GM18907 (cell line): Measurements from ENCODE around the gene PCDHGA6.
A peak's percentile ranks its signal among the peaks of the same experiment; 100 is the strongest.
"Not testable (repeated sequence)": the region's sequence is repeated elsewhere in the genome, so short reads cannot be mapped to it uniquely, and the experiment has no call there.

Experiments
- ATAC-seq: cut with Tn5 transposase; IDR thresholded peaks from one replicate; pipeline ENCODE4 v1.9.1; 2021; ENCODE audit warnings: mild to moderate bottlenecking, moderate library complexity; ENCODE audit not compliant: unreplicated experiment

Gene PCDHGA6

DNA sequence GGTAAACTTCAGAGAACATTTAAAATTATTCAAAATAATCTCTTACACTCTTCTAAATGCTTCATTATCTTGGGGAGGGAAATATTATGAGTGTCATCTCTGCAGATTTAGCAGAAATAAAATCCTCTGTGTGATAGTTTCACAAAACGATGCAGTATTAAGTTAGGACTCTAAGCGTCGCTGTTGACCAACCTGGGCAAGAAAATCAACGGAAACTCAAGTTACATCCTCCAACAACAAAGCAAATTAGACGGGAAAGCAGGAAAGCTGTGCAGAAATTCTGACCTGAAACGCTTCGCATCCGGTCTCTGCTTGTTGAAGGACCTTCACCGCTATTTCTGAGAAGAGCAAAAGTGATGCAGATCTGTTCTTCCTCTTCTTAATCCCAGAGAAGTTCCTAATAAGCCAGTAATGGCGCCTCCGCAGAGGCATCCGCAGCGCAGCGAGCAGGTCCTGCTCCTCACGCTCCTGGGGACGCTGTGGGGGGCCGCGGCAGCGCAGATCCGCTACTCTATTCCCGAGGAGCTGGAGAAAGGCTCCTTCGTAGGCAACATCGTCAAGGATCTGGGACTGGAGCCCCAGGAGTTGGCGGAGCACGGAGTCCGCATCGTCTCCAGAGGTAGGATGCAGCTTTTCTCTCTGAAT is at the start of gene PCDHGA6:
PCDHGA6 (plus strand) TSS at position 219 of the 645 bp plus-strand sequence; CDS start at position 412, 193 bp downstream.
- ATAC-seq = no peak

DNA sequence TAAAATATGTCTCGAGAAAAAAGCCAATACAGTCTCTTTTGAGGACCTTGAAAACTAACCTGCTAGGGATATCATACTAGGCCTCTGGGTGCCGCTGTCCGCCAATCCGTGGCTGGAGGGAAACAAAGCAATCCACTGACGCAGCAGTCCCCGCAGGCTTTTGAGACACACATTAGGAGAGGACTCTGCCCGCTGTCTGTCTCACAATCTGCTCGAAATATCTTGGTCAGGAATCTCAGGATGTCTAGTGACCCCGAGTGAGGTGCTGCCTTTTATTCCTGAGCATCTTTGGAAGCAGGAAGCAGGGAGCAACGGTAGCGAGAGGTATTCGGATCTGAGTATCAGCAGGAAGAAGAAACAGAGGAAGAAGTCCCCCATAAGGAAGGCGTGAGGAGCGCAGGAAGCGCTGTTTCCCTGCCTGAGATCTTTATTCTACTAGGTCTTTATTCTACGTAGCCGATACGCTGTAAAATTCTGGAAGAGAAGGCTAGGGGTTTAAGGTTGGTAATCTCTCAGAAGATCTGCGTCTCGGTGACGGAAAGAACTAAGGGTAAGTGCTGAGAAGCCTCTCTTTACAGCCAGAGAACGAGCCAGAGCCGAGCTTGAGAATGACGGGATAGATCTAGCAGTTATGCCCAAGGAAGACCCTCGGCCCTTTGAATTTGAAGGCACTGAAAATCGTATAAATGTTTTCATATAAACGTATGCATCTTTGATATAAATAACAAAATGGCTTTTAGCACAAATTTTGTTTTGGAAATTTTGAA is 47.4 kb upstream of the PCDHGA6 start:
- peak; percentile 82 for ATAC-seq

DNA sequence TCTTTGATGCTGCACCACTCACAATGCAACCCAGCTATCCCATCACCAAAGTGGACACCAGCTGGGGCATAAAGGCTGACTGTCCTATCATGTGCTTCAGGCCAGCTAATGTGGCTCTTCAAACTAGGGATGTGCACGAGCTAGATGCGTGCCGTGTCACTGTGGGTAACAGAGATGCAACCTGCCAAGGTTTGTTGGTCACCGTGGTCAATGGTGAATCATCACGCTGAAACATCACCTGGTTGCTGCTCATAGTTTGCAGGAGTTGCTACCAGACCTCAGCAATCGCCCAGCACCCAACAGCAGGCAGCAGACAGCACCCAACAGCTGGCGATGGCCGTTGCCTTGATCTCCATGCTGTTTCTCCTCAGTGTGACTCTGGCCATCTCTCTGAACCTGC is 45.5 kb upstream of the PCDHGA6 start:
- no peak for ATAC-seq

DNA sequence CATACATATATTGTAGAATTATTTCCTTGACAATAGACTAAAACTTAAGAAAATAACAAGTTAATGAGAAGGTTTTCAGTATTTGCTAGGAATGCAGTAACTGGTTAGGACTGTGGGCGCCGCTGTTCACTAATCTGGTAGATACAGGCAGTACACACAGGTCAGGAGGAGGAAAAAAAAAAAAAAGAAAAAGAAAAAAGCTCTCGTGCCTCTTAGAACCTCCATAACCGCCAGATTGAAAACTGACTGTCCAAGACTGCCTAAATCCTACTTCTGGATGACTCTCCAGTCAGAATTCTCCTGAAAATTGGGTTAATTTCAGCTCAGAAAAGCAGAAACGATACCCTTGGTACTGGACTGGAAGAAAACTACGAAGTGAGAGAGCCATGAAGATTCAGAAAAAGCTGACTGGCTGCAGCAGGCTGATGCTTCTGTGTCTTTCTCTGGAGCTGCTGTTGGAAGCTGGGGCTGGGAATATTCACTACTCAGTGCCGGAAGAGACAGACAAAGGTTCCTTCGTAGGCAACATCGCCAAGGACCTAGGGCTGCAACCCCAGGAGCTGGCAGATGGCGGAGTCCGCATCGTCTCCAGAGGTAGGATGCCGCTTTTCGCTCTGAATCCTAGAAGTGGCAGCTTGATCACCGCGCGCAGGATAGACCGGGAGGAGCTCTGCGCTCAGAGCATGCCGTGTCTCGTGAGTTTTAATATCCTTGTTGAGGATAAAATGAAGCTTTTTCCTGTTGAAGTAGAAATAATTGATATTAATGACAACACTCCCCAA is 43.2 kb upstream of the PCDHGA6 start, which contains the start of gene PCDHGA1:
PCDHGA1 (plus strand) TSS at position 216 of the 782 bp plus-strand sequence.
- ATAC-seq = no peak

DNA sequence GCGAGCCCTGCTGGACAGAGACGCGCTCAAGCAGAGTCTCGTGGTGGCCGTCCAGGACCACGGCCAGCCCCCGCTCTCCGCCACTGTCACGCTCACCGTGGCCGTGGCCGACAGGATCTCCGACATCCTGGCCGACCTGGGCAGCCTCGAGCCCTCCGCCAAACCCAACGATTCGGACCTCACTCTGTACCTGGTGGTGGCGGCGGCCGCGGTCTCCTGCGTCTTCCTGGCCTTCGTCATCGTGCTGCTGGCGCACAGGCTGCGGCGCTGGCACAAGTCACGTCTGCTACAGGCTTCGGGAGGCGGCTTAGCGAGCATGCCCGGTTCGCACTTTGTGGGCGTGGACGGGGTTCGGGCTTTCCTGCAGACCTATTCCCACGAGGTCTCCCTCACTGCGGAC is 41.1 kb upstream of the PCDHGA6 start:
- ATAC-seq = not testable (repeated sequence)

DNA sequence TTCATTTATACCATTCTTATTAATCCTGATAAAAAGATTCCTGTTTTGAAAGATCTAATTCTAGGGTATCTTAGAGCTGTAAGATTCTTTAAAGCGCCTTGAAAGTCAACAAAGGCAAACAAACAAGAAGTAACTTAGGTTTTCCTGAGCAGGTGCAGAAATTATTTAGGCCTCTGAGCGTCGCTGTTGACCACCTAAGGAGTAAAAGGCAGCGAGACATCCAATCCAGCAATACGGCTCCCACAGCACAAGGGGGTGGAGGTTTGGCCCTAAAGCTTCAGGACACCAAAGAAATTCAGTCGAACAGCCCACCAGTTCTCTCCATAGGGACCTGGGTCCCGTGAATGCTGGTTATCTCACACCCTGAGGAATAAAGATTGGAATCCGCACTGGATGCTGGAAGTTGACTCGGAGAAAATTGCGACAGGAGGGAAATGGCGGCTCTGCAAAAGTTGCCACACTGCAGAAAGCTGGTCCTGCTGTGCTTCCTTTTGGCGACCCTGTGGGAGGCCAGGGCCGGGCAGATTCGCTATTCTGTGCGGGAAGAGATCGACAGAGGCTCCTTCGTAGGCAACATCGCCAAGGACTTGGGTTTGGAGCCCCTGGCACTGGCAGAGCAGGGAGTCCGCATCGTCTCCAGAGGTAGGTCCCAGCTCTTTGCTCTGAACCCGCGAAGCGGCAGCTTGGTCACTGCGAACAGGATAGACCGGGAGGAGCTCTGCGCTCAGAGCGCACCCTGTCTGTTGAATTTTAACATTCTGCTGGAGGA is 35.0 kb upstream of the PCDHGA6 start, which contains the start of gene PCDHGA2:
PCDHGA2 (plus strand) TSS at position 223 of the 769 bp plus-strand sequence.
- ATAC-seq = no peak

DNA sequence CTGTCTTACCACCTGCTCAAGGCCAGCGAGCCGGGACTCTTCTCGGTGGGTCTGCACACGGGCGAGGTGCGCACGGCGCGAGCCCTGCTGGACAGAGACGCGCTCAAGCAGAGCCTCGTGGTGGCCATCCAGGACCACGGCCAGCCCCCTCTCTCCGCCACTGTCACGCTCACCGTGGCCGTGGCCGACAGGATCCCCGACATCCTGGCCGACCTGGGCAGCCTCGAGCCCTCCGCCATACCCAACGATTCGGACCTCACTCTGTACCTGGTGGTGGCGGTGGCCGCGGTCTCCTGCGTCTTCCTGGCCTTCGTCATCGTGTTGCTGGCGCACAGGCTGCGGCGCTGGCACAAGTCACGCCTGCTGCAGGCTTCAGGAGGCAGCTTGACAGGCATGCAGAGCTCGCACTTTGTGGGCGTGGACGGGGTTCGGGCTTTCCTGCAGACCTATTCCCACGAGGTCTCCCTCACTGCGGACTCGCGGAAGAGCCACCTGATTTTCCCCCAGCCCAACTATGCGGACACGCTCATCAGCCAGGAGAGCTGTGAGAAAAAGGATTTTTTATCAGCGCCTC is 32.8 kb upstream of the PCDHGA6 start:
- not testable (repeated sequence) for ATAC-seq

DNA sequence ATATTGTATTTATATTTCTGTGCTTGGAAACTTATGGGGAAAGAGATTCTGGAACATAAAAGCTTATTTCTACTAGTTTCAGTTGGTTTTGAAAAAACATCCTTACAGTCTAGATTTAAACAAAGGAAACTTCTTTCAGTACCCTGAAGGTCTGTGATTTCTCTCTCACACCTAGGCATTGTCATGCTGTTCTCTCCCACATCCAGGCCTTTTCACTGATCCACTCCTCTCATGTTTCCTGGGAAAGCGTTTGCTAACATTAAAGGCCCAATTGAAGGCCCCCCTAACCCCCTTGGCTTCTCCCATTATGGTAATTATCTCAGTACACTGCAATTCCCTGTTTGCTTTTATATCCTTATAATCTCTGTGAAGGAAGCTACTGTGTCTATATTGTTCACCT is 30.9 kb upstream of the PCDHGA6 start:
- ATAC-seq = no peak

DNA sequence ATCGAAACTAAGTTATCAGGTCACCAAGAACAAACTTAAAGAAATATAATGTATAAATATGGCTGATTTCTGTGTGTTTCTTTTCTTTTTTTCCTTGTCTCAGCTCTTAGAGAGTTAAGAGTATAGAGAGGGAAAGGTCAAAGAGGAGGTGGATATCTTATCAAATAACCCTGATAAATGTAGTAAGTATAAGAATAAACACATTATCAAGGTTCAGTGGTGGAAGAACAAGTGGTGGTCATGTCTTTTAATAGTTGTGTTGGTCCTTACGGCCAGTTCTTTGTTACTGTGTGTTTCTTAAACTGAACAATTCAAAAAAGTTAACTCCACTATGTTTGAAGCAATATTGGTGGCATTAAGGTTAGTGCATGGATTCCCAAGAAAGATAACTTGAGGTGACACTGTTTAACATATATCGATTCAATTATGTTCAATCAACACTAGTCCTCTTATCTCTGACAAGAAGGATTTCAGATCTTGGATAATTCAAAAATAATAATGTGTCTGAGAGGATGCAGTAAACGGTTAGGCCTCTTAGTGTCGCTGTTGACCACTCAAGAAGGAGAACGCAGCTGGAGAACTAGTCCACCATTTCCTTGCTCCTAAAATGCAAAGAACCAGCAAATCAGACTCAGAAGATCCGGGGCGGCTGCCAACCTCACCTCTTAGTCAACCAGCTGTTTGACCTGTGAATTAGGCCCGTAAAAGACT is 30.3 kb upstream of the PCDHGA6 start, which contains the start of gene PCDHGA3:
PCDHGA3 (plus strand) TSS at position 588 of the 711 bp plus-strand sequence. CDS start 205 bp downstream, outside the sequence.
- ATAC-seq = no peak

DNA sequence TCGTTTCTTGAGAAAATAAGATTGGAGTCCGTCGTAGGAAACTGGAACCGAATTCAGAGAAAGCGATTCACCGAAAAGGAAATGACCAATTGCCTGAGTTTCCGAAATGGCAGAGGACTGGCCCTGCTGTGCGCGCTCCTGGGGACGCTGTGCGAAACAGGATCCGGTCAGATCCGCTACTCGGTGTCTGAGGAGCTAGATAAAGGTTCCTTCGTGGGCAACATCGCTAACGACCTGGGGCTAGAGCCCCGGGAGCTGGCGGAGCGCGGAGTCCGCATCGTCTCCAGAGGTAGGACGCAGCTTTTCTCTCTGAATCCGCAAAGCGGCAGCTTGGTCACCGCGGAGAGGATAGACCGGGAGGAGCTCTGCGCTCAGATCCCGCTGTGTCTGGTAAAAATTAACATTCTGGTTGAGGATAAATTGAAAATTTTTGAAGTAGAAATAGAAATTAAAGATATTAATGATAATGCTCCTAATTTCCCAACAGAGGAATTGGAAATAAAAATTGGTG is 29.7 kb upstream of the PCDHGA6 start:
- ATAC-seq = no peak

DNA sequence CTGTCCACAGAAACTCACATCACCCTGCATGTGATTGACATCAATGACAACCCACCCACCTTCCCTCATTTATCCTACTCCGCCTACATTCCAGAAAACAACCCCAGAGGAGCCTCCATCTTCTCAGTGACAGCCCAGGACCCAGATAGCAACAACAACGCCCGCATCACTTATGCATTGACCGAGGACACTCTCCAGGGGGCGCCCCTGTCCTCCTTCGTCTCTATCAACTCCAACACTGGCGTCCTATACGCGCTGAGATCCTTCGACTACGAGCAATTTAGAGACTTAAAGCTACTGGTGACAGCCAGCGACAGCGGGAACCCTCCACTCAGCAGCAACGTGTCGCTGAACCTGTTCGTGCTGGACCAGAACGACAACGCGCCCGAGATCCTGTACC is 28.4 kb upstream of the PCDHGA6 start:
- ATAC-seq = no peak

DNA sequence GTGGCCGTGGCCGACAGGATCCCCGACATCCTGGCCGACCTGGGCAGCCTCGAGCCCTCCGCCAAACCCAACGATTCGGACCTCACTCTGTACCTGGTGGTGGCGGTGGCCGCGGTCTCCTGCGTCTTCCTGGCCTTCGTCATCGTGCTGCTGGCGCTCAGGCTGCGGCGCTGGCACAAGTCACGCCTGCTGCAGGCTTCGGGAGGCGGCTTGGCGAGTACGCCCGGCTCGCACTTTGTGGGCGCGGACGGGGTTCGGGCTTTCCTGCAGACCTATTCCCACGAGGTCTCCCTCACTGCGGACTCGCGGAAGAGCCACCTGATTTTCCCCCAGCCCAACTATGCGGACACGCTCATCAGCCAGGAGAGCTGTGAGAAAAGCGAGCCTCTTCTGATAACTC is 27.7 kb upstream of the PCDHGA6 start:
- not testable (repeated sequence) for ATAC-seq

DNA sequence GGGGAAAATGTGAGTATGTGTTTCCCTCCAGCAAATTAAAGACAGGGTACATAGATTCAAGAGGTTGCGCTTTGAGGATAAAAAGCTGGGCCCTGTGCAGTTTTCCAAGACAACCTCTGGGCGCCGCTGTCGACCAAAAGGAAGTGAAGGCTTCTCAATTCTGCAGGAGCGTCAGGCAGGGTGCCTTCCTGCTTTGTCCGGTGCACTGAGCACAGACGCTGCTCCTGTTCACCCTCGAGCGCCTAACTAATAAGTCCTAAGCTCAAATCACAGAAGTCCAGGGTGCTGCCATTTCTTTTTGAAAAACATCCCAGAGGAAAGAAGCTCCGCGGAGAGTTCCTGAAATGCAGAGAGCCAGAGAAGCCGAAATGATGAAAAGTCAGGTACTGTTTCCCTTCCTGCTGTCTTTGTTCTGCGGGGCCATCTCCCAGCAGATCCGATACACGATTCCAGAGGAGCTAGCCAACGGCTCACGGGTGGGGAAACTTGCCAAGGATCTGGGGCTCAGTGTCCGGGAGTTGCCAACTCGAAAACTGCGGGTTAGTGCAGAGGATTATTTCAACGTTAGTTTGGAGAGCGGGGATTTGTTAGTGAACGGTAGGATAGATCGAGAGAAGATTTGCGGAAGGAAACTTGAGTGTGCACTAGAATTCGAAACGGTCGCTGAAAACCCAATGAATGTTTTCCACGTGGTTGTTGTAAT is 23.6 kb upstream of the PCDHGA6 start, which contains the start of gene PCDHGB1:
PCDHGB1 (plus strand) TSS at position 183 of the 703 bp plus-strand sequence; CDS start at position 345, 162 bp downstream.
- ATAC-seq = peak; percentile 68

DNA sequence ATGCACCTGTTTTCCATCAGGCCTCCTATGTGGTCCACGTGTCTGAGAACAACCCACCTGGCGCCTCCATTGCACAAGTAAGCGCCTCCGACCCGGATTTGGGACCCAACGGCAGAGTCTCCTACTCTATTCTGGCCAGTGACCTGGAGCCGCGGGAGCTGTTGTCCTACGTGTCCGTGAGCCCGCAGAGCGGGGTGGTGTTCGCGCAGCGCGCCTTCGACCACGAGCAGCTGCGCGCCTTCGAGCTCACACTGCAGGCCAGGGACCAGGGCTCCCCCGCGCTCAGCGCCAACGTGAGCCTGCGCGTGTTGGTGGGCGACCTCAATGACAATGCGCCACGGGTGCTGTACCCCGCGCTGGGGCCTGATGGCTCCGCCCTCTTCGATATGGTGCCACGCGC is 22.1 kb upstream of the PCDHGA6 start:
- ATAC-seq = no peak

DNA sequence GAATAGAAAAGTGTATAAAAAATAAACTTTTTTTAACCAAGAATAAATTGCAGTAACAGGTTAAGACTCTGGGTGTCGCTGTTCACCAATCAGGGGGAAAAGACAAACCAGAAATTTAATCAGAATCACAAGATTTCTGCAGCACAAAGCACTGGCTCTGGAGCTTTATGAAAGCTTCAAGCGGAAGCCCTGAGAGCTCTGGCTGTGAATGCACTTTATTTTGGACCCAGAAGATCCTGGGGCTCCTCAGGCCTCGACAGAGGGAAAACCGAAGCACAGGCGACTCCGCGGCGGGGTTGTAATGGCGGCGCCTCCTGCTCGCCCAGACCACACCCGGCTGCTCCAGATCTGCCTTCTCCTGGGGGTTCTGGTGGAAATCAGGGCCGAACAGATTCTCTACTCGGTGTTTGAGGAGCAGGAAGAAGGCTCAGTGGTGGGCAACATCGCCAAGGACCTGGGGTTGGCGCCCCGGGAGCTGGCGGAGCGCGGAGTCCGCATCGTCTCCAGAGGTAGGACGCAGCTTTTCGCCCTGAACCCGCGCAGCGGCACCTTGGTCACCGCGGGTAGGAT is 18.7 kb upstream of the PCDHGA6 start, which contains the start of gene PCDHGA4:
PCDHGA4 (plus strand) TSS at position 122 of the 570 bp plus-strand sequence; CDS start at position 209, 87 bp downstream.
- ATAC-seq = no peak

DNA sequence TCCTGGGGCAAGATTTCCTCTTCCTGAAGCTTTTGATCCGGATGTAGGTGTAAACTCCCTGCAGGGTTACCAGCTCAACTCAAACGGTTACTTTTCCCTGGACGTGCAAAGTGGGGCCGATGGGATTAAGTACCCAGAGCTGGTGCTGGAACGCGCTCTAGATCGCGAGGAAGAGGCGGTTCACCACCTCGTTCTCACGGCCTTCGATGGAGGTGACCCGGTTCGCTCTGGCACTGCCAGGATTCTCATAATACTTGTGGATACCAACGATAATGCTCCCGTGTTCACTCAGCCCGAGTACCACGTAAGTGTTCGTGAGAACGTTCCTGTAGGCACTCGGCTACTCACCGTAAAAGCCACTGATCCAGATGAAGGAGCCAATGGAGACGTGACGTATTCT is 18.1 kb upstream of the PCDHGA6 start:
- no peak for ATAC-seq

DNA sequence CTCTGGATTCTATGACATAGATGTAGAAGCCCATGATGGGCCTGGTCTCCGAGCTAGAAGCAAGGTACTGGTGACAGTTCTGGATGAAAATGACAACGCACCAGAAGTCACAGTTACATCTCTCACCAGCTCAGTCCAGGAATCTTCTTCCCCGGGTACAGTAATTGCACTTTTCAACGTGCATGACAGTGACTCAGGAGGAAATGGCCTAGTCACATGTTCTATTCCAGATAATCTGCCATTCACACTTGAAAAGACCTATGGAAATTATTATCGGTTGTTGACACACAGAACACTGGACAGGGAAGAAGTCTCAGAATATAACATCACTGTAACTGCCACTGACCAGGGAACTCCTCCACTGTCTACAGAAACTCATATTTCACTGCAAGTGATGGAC is 17.6 kb upstream of the PCDHGA6 start:
- ATAC-seq = no peak

DNA sequence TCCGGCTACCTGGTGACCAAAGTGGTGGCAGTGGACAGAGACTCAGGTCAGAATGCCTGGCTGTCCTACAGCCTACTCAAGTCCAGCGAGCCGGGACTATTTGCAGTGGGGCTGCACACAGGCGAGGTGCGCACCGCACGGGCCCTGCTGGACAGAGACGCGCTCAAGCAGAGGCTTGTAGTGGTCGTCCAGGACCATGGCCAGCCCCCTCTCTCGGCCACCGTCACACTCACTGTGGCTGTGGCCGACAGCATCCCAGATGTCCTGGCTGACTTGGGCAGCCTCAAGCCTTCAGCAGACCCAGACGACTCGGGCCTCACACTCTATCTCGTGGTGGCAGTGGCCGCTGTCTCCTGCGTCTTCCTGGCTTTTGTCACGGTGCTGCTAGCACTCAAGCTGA is 16.7 kb upstream of the PCDHGA6 start:
- ATAC-seq = no peak
